ENCODE results near the gene NUP37. TPM values are rescaled to one million over a fixed set of nuclear protein-coding genes. Genes with fewer than 3 reads are reported as not detected.

Gene NUP37
- total and polyA plus RNA-seq, 2 donors (not counting 1 experiment from before 2014, with no cell fraction given), result 19.1 to 22.2 TPM

DNA sequence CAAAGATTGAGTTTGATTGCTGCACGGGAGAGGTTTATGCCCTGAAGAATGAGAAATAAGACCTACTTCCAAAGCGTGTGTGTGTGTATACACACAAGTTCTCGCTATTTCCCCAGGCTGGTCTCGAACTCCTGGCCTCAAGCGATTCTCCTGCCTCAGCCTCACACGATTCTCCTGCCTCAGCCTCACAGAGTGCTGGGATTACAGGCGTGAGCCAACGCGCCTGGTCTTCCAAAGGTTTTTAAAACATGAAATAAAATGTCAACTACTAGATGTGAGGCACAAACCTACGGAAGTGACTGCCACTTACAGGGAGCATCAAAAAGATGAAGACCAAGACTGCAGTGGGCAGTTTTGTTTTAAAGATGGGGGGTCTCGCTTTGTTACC lies 57.5 kb downstream of the NUP37 start:
- Histone ChIP-seq H3K9ac (ENCODE audit: low read length) (no peak overlapping the region), H3K4me3 (ENCODE audit: control extremely low read depth in 1 of 5, extremely low read depth in 1 of 5, insufficient read depth in 1 of 5, low read depth in 2 of 5, low read length in 4 of 5) (peak overlapping the region in 3 of 5 experiments; percentile 72 to 92 (median 87))
- H3K4me3 Mint-ChIP-seq, result peak overlapping the region; percentile 95

More for the DNA sequence above, 57.5 kb downstream of the NUP37 start:
- CTCF ChIA-PET, result interaction anchor here (0.6 to 2.3 kb wide), 3 partner anchors 122 to 145 kb away, joined by 3 to 14 read pairs (median 3); no protein-coding TSS in a partner anchor
- Mint-ChIP-seq H3K9me3 (ENCODE audit: insufficient read depth) (no peaks in the 10 kb centered on the region), H3K4me1 (peaks cover 23% of the 10 kb centered on the region), H3K27me3 (no peaks in the 10 kb centered on the region), H3K27ac (no peak overlapping the region)
- Histone ChIP-seq H3K9me3 (ENCODE audit: control extremely low read depth in 1 of 3, control insufficient read depth in 2 of 3, insufficient read depth in 1 of 3, low read length in 2 of 3) (no peaks in the 10 kb centered on the region), H3K4me2 (replicated peaks; ENCODE audit: low read depth, low read length, poor library complexity, severe bottlenecking) (peak overlapping the region; percentile 83), H3K4me1 (ENCODE audit: control insufficient read depth in 2 of 2, insufficient read depth in 2 of 2, low read length in 2 of 2) (peaks cover 5 to 12% of the 10 kb centered on the region in 2 donors), H4K20me1 (ENCODE audit: control insufficient read depth, insufficient read depth, low read length, poor library complexity, severe bottlenecking) (no peaks in the 10 kb centered on the region), H3K27ac (ENCODE audit: low read length in 2 of 2) (no peak overlapping the region), H3K36me3 (replicated peaks in 1 of 2; ENCODE audit: control extremely low read depth in 1 of 2, control insufficient read depth in 1 of 2, extremely low read depth in 1 of 2, insufficient read depth in 2 of 2, low read length in 1 of 2) (peaks cover 0 to 19% of the 10 kb centered on the region in 2 experiments), H2AFZ (ENCODE audit: insufficient read depth, low read depth, low read length, poor library complexity, severe bottlenecking) (peak overlapping the region; percentile 83), H3K79me2 (ENCODE audit: control insufficient read depth, insufficient read depth, low read length) (peaks cover 35% of the 10 kb centered on the region), H3K27me3 (replicated peaks in 1 of 4; ENCODE audit: control extremely low read depth in 1 of 4, control insufficient read depth in 3 of 4, insufficient read depth in 4 of 4, low read length in 3 of 4) (peaks cover 0 to 4% (median 0%) of the 10 kb centered on the region in 4 experiments)
- 96% methylated on average over 8 of the region's 11 CpGs for WGBS (ENCODE audit: insufficient coverage)
- intact Hi-C loops (cut with micrococcal nuclease), result loop anchor here (1.0 to 5.0 kb wide), 7 partner anchors 52 to 1870 kb away; partner anchors contain the start of genes ACTR6, CHPT1, GNPTAB and HSP90B1
- POLR2A ChIA-PET, result interaction anchor here (0.6 to 1.5 kb wide), 5 partner anchors 52 to 419 kb away, joined by 3 to 6 read pairs (median 3); partner anchors contain the start of gene DRAM1
- no peak for TF ChIP-seq EZH2 (IDR thresholded peaks at IDR 0.05; ENCODE audit: borderline replicate concordance, insufficient read depth, low read depth, low read length, poor library complexity, severe bottlenecking)
- TF ChIP-seq, protein P1, sequence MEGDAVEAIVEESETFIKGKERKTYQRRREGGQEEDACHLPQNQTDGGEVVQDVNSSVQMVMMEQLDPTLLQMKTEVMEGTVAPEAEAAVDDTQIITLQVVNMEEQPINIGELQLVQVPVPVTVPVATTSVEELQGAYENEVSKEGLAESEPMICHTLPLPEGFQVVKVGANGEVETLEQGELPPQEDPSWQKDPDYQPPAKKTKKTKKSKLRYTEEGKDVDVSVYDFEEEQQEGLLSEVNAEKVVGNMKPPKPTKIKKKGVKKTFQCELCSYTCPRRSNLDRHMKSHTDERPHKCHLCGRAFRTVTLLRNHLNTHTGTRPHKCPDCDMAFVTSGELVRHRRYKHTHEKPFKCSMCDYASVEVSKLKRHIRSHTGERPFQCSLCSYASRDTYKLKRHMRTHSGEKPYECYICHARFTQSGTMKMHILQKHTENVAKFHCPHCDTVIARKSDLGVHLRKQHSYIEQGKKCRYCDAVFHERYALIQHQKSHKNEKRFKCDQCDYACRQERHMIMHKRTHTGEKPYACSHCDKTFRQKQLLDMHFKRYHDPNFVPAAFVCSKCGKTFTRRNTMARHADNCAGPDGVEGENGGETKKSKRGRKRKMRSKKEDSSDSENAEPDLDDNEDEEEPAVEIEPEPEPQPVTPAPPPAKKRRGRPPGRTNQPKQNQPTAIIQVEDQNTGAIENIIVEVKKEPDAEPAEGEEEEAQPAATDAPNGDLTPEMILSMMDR (IDR thresholded peaks at IDR 0.05), result no peak
- ATAC-seq (ENCODE audit: low read depth) (no peak), DNase-seq (no peak)
